ENCODE data around the gene SLIT3.

GRCh38 chr5:168851902-168852321, 449.0 kb downstream of the SLIT3 start:
- TF ChIP-seq CTCF (IDR thresholded peaks at IDR 0.05; ENCODE audit: low read depth, low read length) (no peak), EZH2phosphoT487 (IDR thresholded peaks at IDR 0.05; ENCODE audit: low read depth) (no peak)
